Stimulated activated CD4-positive, alpha-beta T cell treated with anti-CD3 and anti-CD28 coated beads, Interleukin-1b, Interleukin-23, amount 100 ng/mL, for 1 hour (primary cell): Measurements from ENCODE around the gene HDGF.

Experiments
- DNase-seq, 2 donors: peaks; one replicate each; pipeline ENCODE4 v3.0.0-alpha.2; 2020; ENCODE audit warnings: low read depth in 2 of 2

The HDGF gene

DNA sequence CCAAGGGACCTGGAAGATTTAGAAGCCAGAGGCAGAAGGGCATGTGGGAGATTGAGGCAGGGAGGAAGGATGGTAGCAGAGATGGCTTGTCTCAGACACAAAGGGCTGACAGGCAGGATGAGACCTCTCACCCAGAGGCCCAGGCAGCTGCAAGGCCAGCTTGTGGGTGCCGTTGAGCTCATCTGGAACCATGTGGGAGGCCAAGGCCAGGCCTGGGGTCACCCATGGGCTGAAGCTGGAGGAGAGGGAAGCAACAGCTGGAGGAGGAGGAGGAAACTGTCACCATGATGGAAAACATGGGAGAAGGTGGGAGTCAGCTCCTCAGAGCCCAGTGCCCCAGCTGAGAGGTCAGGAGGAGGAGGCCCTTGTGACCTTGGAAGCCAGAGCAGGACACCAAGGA lies 52.5 kb downstream of the HDGF start:
- DNase-seq, result no peak

DNA sequence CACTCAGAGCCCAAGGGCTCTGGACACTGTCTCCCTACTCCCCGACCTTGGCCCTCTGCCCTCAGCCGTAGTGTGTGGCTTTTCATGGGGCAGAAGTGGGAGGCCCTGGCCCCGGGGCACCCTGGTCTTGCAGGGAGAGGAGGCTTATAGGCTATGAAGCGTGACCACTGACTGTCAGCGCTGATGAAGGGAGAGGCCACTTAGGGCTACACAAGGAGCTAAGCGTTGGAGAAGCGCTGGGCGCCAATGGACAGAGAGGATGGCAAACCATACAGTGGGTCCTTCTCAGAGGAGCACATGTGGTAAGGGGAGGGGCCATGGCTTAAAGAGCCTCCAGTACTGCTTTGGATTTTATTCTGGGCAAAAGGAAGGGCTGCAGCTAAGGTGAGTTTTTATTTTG lies 54.0 kb downstream of the HDGF start:
- DNase-seq, result no peak

DNA sequence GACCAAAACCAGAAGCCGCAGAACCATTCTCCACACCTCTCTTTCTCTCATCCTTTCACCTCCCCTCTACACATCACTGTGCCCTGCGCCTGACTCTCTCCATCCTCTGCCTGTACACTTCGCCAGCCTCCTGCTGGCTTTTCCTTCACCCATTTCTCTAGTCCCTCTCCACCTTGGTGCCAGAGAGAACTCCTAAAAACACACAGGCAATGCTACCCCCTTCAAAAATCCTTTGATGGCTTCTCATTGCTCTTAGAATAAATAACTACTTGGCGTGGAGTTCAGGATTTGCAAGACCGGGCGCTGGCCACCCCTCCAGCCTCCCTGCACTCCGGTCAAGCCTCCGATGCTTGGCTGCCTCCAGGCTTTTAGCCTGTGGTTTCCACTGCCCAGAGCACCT lies 54.7 kb downstream of the HDGF start:
- DNase-seq, result no peak

DNA sequence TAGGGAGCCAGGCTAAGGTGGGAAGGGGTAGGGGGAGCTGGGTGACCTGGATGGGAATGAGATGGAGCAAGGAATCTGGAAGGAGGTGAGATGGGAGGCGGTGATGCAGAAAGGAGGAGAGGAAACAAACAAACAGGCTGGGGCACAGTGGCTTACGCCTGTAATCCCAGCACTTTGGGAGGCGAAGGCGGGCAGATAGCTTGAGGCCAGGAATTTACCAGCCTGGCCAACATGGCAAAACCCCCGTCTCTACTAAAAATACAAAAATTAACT lies 56.8 kb downstream of the HDGF start:
- DNase-seq, result no peak

DNA sequence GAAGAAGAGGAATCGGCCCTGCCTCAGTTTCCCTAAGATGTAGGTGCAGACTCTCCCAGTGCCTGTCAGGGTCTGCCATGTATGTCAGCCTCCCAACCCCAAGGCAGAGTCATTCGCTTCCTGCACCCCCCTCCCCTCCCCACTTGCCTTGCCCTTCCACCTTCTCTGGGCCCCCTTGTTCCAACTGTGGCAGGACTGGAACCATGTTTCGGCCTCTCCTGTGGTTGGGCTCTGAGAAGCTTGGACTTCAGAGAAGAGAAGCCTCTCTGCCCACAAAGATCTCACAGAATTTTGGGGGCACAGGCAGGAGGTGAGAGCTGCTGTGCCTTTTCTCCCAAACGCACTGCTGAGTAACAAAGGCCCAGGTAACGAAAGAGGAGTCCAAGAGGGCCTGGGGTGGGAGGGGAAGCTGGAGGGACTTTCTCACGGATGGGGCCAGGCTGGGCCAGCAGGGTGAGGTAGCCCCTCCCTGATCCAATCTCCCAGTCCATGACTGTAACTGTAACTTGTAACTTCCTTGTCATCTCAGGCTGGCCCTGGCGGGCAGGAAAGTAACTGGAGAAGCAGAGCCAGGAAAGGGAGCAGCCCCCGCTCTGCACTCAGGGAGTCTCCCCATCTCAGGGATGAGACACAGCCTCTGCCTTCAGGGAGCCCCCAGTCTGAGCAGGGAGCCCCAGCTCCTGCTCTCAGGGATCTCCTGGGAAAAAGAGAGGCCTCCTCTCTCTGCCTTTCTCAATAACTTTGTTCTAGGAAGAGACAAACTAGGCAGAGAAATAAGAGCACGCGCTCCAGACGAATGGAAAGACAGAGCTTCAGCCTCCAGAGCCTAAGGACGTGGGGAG lies 57.4 kb downstream of the HDGF start:
- DNase-seq, result no peak

DNA sequence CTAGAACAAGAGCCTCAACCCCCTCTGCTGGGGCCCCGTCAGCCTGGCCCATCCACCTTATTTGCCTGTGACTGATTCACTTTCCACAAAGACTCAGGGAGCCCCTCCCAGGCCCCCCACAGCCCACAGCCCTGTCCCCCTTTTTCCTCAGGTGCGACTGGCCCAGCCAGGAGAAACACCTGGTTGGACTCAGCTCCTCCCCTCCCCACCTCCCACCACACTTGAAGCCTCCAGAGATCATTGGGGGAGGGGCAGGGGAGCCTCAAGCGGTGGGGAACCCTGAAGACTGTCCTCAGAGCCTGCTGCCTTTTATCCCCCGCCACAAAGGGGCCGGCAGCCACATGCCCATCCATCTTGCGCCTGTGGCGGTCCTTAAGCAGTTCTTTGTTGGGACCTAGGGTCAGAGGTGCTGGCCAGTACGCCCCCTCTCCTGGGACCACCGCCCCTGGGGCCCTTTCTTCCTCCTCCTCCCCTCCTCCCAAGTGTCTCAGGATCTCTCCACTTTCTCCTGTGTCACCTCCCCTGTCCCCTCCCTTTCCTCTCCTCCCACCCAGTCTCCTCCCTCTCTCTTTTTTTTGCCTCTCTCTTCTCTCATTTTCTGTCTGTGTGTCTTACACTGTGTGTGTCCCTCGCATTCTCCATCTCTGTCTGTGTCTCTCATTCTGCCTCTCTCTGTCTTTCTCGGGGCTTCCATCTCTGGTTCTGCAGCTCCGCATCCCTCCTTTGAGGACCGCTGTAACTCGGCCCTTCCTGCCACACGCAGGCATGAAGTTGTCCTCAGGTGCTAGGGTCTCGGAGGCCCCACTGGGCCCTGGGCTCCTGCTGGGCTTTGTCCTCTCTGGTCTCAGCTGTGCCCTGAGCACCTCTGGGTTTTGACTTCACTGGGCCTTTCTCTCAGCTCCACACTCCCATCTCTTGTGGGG lies 58.3 kb downstream of the HDGF start:
- DNase-seq, result no peak

DNA sequence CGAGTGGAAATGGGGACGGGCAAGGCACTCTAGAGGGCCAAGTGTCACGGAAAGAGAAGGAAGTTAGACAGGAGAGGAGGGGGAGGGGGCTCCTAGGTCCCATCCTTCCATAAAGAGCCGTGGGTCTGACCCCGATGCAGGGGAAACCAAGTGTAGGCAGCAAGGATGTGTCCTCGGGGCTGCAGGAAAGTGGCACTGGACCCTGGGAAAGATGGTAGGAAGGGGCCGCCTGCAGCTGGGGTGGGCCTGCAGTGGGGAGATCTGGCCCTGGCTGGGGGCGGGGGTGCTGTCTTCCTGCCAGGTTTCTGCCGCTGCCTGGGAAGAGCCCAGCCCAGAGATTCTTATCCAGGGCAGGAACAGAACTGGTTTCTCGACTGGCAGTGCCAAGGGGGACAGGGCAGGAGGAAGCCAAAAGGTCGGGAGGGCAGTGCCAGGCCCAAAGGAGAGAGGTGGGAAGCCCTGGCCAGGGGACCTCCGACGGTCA lies 59.0 kb downstream of the HDGF start:
- DNase-seq, result no peak
